CD4-positive, alpha-beta T cell treated with Interleukin-6 for 4 hours (primary cell): ENCODE measurements around the gene IER3IP1.
A peak's percentile ranks its signal among the peaks of the same experiment; 100 is the strongest.
"Not testable (repeated sequence)": the region's sequence is repeated elsewhere in the genome, so short reads cannot be mapped to it uniquely, and the experiment has no call there.

Experiments
- DNase-seq: peaks from one replicate; pipeline ENCODE4 v3.0.0-alpha.2; 2020; ENCODE audit warnings: mixed read lengths

The IER3IP1 gene

DNA sequence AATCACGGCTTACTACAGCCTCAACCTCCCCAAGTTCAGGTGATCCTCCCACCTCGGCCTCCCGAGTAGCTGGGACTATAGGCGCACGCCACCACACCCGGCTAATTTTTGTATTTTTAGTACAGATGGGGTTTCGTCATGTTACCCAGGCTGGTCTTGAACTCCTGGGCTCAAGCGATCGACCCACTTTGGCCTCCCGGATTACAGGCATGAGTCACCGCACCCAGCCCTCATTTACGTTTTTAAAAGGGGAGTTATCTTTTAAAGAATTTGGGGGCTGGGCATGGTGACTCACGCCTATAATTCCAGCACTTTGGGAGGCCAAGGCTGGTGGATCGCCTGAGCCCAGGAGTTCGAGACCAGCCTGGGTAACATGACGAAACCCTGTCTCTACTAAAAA, 17.8 kb downstream of the IER3IP1 start:
- not testable (repeated sequence) for DNase-seq

- DNase-seq = no peak
Measured at GRCh38 chr18:47151439-47151838, 24.7 kb downstream of the IER3IP1 start.

GRCh38 chr18:47150824-47151366, 25.3 kb downstream of the IER3IP1 start:
- peak; percentile 17 for DNase-seq

DNA sequence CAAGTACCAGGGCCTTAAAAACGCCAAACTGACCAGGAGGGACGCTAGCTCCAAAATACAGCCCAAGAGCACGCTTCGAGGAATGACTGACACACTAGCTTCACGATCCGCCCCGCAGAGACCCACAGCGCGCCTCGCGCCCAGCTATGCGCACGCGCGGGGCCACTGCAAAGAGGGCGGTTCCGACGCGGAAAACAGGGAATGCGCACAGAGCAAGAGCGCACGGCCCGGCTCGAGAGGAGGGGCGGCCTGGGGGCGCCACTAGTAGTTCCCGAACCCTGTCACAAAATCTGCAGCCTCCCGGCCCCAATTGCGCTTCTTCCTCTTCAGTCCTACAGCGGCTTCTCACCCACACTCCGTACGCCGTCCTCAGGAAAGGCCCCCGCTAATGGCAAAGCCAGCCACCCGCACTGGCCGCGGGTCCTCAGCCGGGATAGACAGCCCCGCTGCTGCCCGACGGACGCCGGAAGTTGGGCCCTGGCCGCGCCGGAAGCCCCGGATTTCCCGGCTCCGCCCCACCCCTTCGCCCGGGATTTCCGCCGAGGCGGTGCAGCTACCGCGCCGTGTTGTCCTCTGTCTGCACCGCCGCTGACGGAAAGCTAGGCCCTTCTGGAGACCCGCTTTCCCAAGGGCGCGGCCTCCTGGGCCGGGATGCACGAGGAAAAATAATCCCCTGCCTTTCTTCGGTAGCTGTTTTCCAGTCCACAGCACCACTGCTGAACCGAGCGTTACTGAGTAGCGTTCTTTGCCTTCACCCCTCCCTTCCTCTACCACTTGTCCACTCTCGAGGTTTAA, 25.9 kb downstream of the IER3IP1 start, which contains the start of gene HDHD2:
HDHD2 (minus strand) TSS at position 472 of the 795 bp plus-strand sequence. CDS start 14,061 bp downstream, outside the sequence.
- peak; percentile 83 for DNase-seq

GRCh38 chr18:47149457-47150028, 26.6 kb downstream of the IER3IP1 start:
- DNase-seq = no peak

GRCh38 chr18:47146206-47146605, 30.0 kb downstream of the IER3IP1 start:
- no peak for DNase-seq

- no peak for DNase-seq
Measured at GRCh38 chr18:47143899-47144485, 32.2 kb downstream of the IER3IP1 start.

DNA sequence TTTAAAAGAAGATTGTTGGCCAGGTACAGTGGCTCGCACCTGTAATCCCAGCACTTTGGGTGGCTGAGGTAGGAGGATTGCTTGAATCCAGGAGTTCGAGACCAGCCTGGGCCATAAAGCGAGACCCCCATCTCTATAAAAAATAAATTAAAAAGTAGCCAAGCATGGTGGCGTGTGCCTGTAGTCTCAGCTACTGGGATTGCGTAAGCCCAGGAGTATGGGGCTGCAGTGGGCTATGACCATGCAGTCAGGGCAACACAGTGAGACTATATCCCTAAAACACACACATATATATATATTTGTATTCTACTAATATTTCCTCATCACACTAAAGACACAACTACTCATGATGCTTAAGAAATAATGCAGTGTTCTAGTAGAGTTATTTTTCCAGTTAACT, 33.0 kb downstream of the IER3IP1 start:
- no peak for DNase-seq

DNA sequence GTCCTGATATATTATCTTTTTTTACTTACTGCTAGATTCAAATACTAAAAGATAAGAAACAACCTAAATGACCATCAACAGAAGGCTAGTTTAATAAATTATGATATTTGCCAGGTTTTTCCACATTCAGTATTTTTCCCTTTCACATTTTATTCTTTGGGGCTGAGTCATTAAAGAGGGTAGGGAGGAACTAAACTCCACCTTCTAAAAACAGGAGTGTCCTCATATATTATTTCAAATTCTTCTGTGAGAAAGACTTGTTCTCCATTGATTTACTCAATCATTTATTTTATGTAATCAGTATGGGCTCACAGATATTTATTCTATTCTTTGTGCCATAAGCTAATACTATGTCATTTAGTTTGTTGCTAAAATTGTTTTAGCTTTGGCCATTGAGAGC, 34.9 kb downstream of the IER3IP1 start:
- no peak for DNase-seq

- no peak for DNase-seq
Measured at GRCh38 chr18:47121146-47121545, 55.0 kb downstream of the IER3IP1 start.

GRCh38 chr18:47120428-47120827, 55.7 kb downstream of the IER3IP1 start:
- DNase-seq = no peak

- DNase-seq = no peak
Measured at GRCh38 chr18:47118981-47119380, 57.2 kb downstream of the IER3IP1 start.

DNA sequence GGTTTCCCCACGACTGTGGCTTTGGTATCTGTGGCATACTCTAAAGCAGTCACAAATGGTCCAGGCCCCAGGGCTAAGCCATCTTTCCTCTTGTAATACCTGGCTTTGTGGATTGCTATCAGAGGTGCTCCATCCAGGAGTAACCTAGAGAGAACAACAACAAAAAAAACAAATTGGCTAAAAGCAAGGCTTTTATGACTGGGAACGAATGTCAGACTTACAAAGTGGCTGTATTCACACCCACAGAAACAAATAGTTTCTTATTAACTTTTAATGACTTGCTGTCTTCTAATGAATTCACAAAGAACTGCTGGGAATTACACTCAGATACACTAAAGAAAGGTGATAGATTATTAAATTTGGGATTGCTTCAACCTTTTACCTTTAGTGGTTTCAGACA, 61.0 kb downstream of the IER3IP1 start:
- no peak for DNase-seq

DNA sequence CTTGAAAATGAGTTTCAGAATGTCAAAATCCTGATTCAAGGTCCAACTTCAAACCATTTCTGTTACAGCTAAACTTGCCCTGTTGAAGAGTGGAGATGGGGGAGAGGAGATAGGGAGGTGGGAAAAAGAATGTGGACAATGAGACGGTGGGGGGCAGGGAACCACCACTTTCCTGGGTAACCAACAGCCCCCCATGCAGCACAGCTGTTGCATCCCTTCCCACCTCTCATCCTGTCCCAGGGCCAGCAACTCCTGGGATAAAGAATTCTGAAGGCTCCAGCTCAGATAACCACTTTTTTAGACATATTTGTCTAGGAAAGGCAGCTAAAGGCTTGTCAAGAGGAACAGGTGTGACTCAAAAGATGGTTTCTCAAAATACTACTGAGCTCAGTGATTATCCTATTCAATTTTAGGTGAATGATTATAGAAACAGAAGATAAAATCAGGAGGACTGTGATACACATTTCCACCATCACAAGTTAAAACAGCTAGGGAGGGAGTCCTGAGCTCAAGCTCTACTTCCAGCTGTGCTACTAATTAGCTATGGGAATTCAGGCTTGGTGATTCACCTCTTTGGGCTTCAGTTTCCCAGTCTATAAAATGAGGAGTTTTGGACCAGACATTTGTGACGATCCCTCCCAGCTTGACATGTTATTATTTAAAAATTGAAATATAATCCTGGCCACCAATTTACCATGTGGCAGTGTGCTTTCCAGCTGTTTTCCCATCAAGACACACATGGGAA, 62.2 kb downstream of the IER3IP1 start:
- DNase-seq = no peak

DNA sequence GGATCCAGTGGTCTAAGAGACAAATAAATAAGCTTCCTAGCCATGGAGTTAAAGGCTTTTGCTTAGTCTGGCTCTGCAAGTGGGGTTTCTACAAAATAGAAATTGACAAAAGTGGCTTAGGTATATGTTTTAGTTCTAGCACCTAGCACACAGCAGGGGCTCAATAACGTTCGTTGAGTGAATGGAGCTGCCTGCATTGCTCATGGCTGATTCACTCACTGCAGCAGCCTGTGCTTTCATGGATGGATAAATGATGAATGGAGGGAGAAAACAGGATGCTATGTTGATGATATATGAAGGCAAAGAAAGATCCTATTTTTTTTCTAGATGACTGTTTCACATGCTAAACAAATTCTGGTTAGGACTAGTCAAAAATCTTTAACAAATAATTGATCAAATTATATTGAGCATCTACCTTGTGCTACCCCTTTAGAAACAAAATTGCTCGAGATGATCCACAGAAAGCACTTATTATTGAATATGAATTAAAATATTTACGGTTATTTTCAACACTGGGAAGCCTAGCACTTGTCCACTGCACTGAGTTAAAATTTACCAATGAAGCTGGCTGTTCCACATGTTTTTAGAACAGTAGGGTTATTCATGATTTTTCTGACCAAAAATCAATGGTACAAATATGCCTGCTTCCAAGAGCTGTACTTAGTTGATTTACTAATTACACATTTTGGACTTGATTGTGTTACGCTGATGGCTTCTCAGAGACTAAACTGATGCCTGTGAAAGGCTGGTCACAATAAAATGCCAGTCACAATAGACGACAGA, 65.5 kb downstream of the IER3IP1 start:
- DNase-seq = no peak

DNA sequence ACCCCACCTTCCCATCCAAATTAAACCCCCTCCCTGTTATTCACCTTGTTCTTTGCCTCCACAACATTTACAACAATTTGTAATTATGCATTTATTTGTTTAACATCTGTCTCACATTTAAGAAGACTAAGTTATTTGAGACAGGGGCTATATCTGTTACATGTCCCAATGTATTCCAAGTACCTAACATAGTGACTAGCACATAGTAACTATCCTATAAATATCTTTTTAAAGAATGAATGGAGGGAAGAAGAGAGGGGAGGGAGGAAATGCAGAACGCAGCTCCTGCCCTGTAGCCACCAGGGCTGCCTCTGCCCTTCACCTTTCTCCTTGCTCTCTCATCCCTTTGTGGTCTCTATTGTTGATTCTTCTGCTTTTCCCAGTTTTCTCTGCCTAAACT, 66.4 kb downstream of the IER3IP1 start:
- no peak for DNase-seq

DNA sequence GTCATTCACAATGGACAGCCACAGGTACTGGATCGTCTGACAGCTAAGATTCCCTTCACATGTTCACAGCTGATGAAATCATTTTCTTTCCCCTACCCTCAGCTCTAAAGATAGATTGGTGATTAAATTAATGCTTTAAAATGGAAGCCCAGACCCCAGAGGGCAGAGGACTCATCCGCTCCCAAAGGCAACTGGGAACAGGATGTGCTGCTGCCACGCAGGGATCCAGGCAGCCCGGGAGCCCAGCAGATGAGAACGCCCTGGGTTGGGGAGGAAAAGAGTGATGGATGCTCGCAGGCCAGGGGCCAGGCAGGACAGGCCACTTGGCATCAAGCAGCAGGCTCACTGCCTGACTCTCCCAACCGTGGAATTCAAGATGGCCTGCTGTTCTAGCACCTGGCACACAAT, 67.2 kb downstream of the IER3IP1 start:
- no peak for DNase-seq

DNA sequence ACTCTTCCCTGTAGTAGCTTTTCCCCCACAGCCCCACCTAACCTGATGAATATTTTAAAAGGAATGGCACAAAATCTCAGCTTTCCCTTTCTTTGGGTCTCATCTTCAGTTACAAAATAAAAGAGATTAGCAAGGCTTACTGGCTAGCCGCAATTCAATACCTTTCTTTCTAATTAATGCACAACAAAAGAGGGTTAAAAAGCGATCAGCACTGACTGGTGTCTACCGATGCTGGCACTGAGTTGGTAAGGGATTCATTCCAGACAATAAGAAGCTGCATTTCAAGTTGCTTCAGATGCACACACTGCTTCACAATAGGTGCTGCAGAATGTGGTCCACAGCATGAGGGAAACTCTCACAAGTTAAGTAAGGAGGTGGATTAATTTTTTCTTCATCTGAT, 67.8 kb downstream of the IER3IP1 start:
- DNase-seq = no peak
